ENCODE results near the gene ESF1.

The ESF1 gene

GRCh38 chr20:13784893-13785715, at the start of gene ESF1, which contains the start of gene NDUFAF5:
Gene ESF1 (minus strand): TSS chr20:13784919. CDS start chr20:13783140, 1,779 bp downstream.
Gene NDUFAF5 (plus strand): TSS chr20:13785028. CDS start chr20:13785069, 41 bp downstream.
- peak; percentile 99 for DNase-seq

- DNase-seq, result no peak
Measured at GRCh38 chr20:13831476-13831875, 46.8 kb upstream of the ESF1 start.

- no peak for DNase-seq
Measured at GRCh38 chr20:13825465-13825864, 40.7 kb upstream of the ESF1 start.

- no peak for DNase-seq
Measured at GRCh38 chr20:13824459-13824858, 39.7 kb upstream of the ESF1 start.

GRCh38 chr20:13822459-13822858, 37.7 kb upstream of the ESF1 start:
- DNase-seq, result no peak

GRCh38 chr20:13821876-13822275, 37.2 kb upstream of the ESF1 start:
- no peak for DNase-seq

- peak; percentile 28 to 65 for DNase-seq
Measured at GRCh38 chr20:13819885-13820645, 35.3 kb upstream of the ESF1 start.

- no peak for DNase-seq
Measured at GRCh38 chr20:13817342-13817741, 32.6 kb upstream of the ESF1 start.

- no peak for DNase-seq
Measured at GRCh38 chr20:13816757-13817156, 32.0 kb upstream of the ESF1 start.

GRCh38 chr20:13814672-13815071, 30.0 kb upstream of the ESF1 start:
- DNase-seq, result no peak

GRCh38 chr20:13813910-13814309, 29.2 kb upstream of the ESF1 start:
- DNase-seq, result no peak

GRCh38 chr20:13810446-13810845, 25.7 kb upstream of the ESF1 start:
- DNase-seq, result no peak

- no peak for DNase-seq
Measured at GRCh38 chr20:13809855-13810254, 25.1 kb upstream of the ESF1 start.

GRCh38 chr20:13809373-13809772, 24.7 kb upstream of the ESF1 start:
- DNase-seq, result no peak

GRCh38 chr20:13800728-13801134, 16.0 kb upstream of the ESF1 start:
- peak; percentile 98 to 99 for DNase-seq

- no peak for DNase-seq
Measured at GRCh38 chr20:13799974-13800373, 15.3 kb upstream of the ESF1 start.

- DNase-seq, result no peak
Measured at GRCh38 chr20:13799040-13799439, 14.3 kb upstream of the ESF1 start.

GRCh38 chr20:13794667-13795066, 9.9 kb upstream of the ESF1 start:
- DNase-seq, result no peak

- DNase-seq, result no peak
Measured at GRCh38 chr20:13793001-13793400, 8.3 kb upstream of the ESF1 start.

GRCh38 chr20:13791540-13792459, 7.1 kb upstream of the ESF1 start:
- no peak for DNase-seq

- no peak for DNase-seq
Measured at GRCh38 chr20:13790708-13791107, 6.0 kb upstream of the ESF1 start.

GRCh38 chr20:13788167-13788834, 3.6 kb upstream of the ESF1 start:
- DNase-seq, result peak; percentile 28 to 64

Measured in SHP77 (cell line).